Progenitor cell of endocrine pancreas (in vitro differentiated cells): ENCODE measurements around the gene MRPL27. TPM values are rescaled to one million over a fixed set of nuclear protein-coding genes. Genes with fewer than 3 reads are reported as not detected.

Experiments used
- DNase-seq: peaks from one replicate; pipeline ENCODE4 v3.0.0; 2021; ENCODE audit warnings: low spot score; ENCODE audit not compliant: unreplicated experiment
- H3K27ac Mint-ChIP-seq: 2 replicates; pipeline ENCODE4 v1.8.0; 2021; ENCODE audit warnings: mild to moderate bottlenecking, moderate library complexity, mixed read lengths
- H3K27me3 Mint-ChIP-seq: 2 replicates; pipeline ENCODE4 v1.8.0; 2021; ENCODE audit warnings: mixed read lengths
- H3K36me3 Mint-ChIP-seq: 2 replicates; pipeline ENCODE4 v1.8.0; 2022; ENCODE audit warnings: mixed read lengths; ENCODE audit not compliant: insufficient read depth
- H3K4me1 Mint-ChIP-seq: 2 replicates; pipeline ENCODE4 v1.8.0; 2021; ENCODE audit warnings: low read depth, mixed read lengths
- H3K4me3 Mint-ChIP-seq: 2 replicates; pipeline ENCODE4 v1.8.0; 2021; ENCODE audit warnings: low read depth, mild to moderate bottlenecking, moderate library complexity, mixed read lengths
- H3K9me3 Mint-ChIP-seq: 2 replicates; pipeline ENCODE4 v1.8.0; 2021; ENCODE audit warnings: low read depth, mixed read lengths
- total RNA-seq: library from RNA; stranded (reverse); gene quantifications from 2 replicates; pipeline ENCODE4 v1.2.1, GENCODE V29; 2021
- TF ChIP-seq, protein P1 (sequence below): fragments of 200-600 bp; sonication (generic); IDR thresholded peaks from one replicate; pipeline ENCODE4 v1.5.0; 2021; ENCODE audit warnings: antibody characterized with exemption, mild to moderate bottlenecking; ENCODE audit not compliant: unreplicated experiment

MRPL27 gene
- total RNA-seq, 1 donor from 2014 or later, result 59.6 TPM

DNA sequence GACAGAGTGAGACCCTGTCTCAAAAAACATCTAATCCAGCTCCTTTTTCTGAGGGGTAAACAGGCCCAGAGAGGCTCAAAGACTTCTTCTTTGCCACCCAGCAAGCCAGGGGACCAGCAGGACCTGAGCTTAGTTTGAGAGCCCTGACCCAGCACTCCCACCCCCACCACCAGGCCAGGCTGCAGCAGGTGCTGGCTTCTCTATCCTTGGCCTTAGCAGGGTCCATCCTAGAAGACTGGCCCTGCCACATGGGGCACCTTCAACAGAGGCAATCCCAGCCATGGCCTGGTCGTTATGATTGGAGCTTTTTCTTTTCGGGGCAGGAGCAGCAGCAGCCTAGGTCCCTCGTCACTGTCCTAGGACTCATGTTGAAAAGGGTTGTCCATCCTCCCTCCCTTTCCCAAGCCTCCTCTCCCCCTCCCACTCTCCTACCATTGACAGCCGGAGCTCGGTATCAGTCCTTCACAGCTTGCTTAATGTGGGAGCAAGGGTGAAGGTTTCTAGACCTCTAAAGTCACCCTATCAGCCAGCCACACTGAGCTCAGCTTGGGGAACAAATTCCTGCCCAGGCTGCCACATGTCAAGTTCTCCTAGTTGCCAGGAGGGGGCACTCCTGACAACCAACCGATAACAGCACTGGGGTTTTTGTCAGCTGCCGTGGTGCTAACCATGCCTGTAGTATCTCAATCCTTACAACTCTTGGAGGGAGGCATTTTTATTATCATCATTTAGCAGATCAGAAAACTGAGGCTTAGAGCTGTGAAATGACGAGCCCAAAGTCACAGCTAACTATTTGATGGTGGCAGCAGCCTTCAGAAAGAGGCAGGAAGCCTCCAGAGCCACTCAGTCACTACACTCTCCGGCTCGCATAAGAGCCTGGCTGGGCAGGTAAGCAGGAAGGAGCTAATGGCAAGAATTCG lies 11.2 kb downstream of the MRPL27 start:
- Mint-ChIP-seq H3K9me3 (no peaks in the 10 kb centered on the region), H3K4me1 (peaks cover 17% of the 10 kb centered on the region), H3K27me3 (no peaks in the 10 kb centered on the region), H3K27ac (peak overlapping the region; percentile 82), H3K36me3 (peaks cover 4% of the 10 kb centered on the region), H3K4me3 (no peak overlapping the region)
- TF ChIP-seq, protein P1, sequence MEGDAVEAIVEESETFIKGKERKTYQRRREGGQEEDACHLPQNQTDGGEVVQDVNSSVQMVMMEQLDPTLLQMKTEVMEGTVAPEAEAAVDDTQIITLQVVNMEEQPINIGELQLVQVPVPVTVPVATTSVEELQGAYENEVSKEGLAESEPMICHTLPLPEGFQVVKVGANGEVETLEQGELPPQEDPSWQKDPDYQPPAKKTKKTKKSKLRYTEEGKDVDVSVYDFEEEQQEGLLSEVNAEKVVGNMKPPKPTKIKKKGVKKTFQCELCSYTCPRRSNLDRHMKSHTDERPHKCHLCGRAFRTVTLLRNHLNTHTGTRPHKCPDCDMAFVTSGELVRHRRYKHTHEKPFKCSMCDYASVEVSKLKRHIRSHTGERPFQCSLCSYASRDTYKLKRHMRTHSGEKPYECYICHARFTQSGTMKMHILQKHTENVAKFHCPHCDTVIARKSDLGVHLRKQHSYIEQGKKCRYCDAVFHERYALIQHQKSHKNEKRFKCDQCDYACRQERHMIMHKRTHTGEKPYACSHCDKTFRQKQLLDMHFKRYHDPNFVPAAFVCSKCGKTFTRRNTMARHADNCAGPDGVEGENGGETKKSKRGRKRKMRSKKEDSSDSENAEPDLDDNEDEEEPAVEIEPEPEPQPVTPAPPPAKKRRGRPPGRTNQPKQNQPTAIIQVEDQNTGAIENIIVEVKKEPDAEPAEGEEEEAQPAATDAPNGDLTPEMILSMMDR, result peak; percentile 75
- no peak for DNase-seq

DNA sequence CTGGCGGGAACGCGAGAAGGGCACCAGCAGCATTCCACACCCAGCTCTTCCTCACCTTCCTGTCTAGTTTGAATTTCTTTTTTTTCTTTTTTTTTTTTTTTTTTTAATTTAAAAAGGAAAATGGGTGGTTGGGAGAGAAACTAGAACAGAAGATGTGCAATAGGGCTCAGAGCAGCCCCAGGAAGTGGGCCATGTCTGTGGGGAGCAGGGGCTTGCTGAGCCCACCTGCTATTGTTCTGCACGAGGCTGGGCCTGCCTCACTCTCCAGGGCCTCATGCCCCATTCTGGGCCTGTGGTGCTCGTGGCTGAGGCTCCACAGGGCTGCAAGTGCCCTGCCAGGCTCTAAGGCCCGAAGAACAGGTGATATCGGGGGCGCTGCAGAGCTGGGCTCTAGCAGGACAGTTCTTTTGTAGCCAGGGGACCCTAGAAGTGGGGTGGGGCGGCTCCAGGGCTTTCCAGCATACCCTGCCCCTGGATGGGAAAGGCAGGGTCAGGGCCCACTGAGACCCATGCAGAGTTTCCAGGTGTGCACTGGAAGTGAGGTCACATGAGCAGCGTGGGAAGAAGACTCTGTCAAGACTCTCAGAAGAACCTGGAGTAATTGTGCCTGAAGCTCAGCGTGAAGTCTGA lies 12.4 kb downstream of the MRPL27 start:
- H3K4me3 Mint-ChIP-seq, result no peak overlapping the region
- peaks cover 2% of the 10 kb centered on the region for H3K36me3 Mint-ChIP-seq
- H3K27ac Mint-ChIP-seq, result no peak overlapping the region
- no peak for DNase-seq
- peaks cover 17% of the 10 kb centered on the region for H3K4me1 Mint-ChIP-seq
- no peaks in the 10 kb centered on the region for H3K27me3 Mint-ChIP-seq
- no peaks in the 10 kb centered on the region for H3K9me3 Mint-ChIP-seq
- TF ChIP-seq, protein P1, result no peak

DNA sequence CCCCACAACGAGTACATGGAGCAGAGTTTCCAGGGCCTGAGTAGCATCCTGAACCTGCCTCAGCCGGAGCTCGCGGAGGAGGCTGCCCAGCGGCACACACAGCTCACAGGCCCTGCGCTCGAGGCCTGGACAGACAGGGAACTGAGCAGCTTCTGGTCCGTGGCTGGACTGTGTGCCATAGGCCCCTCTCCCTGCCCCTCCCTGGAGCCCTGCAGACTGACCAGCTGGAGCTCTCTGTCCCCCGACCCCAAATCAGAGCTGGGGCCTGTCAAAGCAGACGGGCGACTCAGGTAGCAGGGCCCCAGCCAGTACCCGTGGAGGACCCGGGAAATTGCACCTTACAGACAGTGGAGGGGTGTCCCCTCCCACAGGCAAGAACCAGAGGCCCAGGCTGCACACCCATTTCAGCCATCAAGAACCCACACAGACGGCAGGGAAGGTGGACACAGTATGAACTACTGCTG lies 13.0 kb downstream of the MRPL27 start:
- no peak overlapping the region for H3K4me3 Mint-ChIP-seq

DNA sequence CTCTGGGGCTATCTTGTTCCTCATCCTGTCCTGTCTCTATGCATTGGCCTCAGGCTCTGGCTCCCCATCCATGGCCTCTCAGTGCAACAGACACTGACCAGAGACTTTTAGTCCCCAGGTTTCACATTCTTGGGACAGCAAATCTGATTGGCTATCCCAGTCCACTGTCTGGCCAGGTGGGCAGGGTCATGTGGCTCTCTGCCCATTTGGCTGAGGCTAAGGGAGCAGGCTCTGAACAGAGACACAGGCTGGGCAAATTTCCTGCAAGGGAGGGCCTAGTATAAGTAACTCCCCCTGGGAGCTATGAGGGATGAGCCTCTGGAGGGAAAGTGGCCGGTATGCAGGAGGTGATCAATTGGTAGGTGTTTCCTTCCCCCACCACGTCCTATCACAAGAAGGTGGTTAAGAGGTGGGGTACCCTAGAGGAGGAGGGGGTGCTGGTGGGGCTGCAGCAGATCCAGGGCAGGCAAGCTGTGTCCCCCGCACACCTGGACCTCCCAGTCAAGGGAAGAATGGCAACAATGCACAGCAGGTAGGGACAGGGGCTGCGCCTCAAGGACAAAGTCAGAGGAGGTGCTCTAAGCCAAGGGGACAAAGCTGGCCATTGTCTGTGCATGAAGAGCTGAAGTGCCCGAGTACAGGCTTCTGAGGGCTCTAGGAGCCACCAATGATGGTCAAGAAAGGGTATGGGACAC lies 13.8 kb downstream of the MRPL27 start:
- H3K9me3 Mint-ChIP-seq, result no peaks in the 10 kb centered on the region
- no peaks in the 10 kb centered on the region for H3K27me3 Mint-ChIP-seq
- TF ChIP-seq, protein P1, result no peak
- H3K27ac Mint-ChIP-seq, result no peak overlapping the region
- DNase-seq, result no peak
- no peak overlapping the region for H3K4me3 Mint-ChIP-seq
- H3K4me1 Mint-ChIP-seq, result peaks cover 14% of the 10 kb centered on the region
- H3K36me3 Mint-ChIP-seq, result peaks cover 5% of the 10 kb centered on the region

More for the DNA sequence above, 13.0 kb downstream of the MRPL27 start:
- TF ChIP-seq, protein P1, result no peak
- Mint-ChIP-seq H3K4me1 (peaks cover 17% of the 10 kb centered on the region), H3K9me3 (no peaks in the 10 kb centered on the region), H3K36me3 (peaks cover 3% of the 10 kb centered on the region), H3K27me3 (no peaks in the 10 kb centered on the region), H3K27ac (no peak overlapping the region)
- no peak for DNase-seq

DNA sequence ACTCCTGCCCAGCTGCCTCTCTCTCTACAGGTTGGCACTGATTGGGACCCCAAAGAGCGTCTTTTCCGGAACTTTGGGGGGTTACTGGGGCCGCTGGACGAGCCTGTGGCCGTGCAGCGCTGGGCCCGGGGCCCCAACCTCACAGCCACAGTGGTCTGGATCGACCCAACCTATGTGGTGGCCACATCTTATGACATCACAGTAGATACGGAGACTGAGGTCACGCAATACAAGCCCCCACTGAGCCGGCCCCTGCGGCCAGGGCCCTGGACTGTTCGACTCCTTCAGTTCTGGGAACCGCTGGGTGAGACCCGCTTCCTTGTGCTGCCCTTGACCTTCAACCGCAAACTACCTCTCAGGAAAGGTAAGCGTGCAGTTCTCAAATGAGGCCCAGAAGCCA lies 14.8 kb downstream of the MRPL27 start:
- peaks cover 9% of the 10 kb centered on the region for H3K36me3 Mint-ChIP-seq
- H3K27ac Mint-ChIP-seq, result no peak overlapping the region

More for the DNA sequence above, 14.8 kb downstream of the MRPL27 start:
- no peaks in the 10 kb centered on the region for H3K9me3 Mint-ChIP-seq
- no peak overlapping the region for H3K4me3 Mint-ChIP-seq
- TF ChIP-seq, protein P1, result no peak
- H3K4me1 Mint-ChIP-seq, result peaks cover 8% of the 10 kb centered on the region
- no peak for DNase-seq
- H3K27me3 Mint-ChIP-seq, result no peaks in the 10 kb centered on the region
